ENCODE data around the gene TAF5L.
"Not testable (repeated sequence)": the region's sequence is repeated elsewhere in the genome, so short reads cannot be mapped to it uniquely, and the experiment has no call there.

Gene TAF5L

GRCh38 chr1:229623838-229624237 lies 2.1 kb downstream of the TAF5L start:
- Histone ChIP-seq H3K27ac (ENCODE audit: low read depth, low read length, poor library complexity, severe bottlenecking) (no peak overlapping the region), H3F3A (ENCODE audit: insufficient read depth, low read length) (no peaks in the 10 kb centered on the region), H4K20me1 (ENCODE audit: insufficient read depth, low read length) (no peaks in the 10 kb centered on the region; the same call in 1 of the 2 replicates), H3K27me3 (ENCODE audit: insufficient read depth, low read length) (no peaks in the 10 kb centered on the region), H3K9ac (ENCODE audit: low read length) (peak overlapping the region; percentile 96), H2AFZ (ENCODE audit: low read length) (no peak overlapping the region), H3K9me2 (ENCODE audit: low read depth, low read length) (no peaks in the 10 kb centered on the region), H3K36me3 (ENCODE audit: insufficient read depth, low read length) (peaks cover 7% of the 10 kb centered on the region), H3K9me3 (ENCODE audit: low read length) (no peaks in the 10 kb centered on the region), H3K79me2 (ENCODE audit: insufficient read depth, low read length) (peaks cover 88% of the 10 kb centered on the region), H3K4me1 (ENCODE audit: insufficient read depth, low read length, severe bottlenecking) (peaks cover 31% of the 10 kb centered on the region), H3K4me2 (ENCODE audit: low read length) (peak overlapping the region; percentile 100), H3K4me3 (ENCODE audit: low read depth, low read length, poor library complexity, severe bottlenecking) (peak overlapping the region; percentile 82)
- TF ChIP-seq, protein P1, sequence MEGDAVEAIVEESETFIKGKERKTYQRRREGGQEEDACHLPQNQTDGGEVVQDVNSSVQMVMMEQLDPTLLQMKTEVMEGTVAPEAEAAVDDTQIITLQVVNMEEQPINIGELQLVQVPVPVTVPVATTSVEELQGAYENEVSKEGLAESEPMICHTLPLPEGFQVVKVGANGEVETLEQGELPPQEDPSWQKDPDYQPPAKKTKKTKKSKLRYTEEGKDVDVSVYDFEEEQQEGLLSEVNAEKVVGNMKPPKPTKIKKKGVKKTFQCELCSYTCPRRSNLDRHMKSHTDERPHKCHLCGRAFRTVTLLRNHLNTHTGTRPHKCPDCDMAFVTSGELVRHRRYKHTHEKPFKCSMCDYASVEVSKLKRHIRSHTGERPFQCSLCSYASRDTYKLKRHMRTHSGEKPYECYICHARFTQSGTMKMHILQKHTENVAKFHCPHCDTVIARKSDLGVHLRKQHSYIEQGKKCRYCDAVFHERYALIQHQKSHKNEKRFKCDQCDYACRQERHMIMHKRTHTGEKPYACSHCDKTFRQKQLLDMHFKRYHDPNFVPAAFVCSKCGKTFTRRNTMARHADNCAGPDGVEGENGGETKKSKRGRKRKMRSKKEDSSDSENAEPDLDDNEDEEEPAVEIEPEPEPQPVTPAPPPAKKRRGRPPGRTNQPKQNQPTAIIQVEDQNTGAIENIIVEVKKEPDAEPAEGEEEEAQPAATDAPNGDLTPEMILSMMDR (IDR thresholded peaks at IDR 0.05; ENCODE audit: low read length) = no peak
- no peak for TF ChIP-seq EZH2 (IDR thresholded peaks at IDR 0.05; ENCODE audit: borderline replicate concordance, low read length)

DNA sequence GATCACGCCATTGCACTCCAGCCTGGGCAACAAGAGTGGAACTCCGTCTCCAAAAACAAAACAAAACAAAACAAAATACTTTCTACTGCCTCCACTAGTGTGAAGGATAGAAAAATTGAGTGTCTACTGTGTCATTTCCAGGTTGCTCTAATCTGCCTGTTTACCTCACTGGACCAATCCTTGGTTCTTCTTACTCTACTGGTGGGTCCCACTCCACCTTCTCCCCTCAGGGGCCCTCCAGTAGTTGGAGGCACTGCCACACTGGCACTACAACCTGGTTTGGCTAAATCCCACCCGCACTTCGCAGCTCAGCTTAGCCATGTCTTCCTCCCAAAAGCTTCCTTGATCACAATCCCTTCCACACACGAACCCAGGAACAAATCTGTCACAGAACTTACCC lies 2.7 kb downstream of the TAF5L start:
- TF ChIP-seq EZH2 (IDR thresholded peaks at IDR 0.05; ENCODE audit: borderline replicate concordance, low read length) = no peak
- TF ChIP-seq, protein P1 (IDR thresholded peaks at IDR 0.05; ENCODE audit: low read length) = no peak
- no peaks in the 10 kb centered on the region for H3F3A ChIP-seq (ENCODE audit: insufficient read depth, low read length)
- peaks cover 31% of the 10 kb centered on the region for H3K4me1 ChIP-seq (ENCODE audit: insufficient read depth, low read length, severe bottlenecking)
- peaks cover 1% of the 10 kb centered on the region; the same call in 1 of the 2 replicates for H3K36me3 ChIP-seq (ENCODE audit: insufficient read depth, low read length)
- H3K4me2 ChIP-seq (ENCODE audit: low read length) = peak overlapping the region; percentile 100; the same call in 1 of the 2 replicates
- H3K27ac ChIP-seq (ENCODE audit: low read depth, low read length, poor library complexity, severe bottlenecking) = no peak overlapping the region
- no peaks in the 10 kb centered on the region for H3K27me3 ChIP-seq (ENCODE audit: insufficient read depth, low read length)
- peak overlapping the region; percentile 82 for H3K4me3 ChIP-seq (ENCODE audit: low read depth, low read length, poor library complexity, severe bottlenecking)
- H3K79me2 ChIP-seq (ENCODE audit: insufficient read depth, low read length) = peaks cover 88% of the 10 kb centered on the region
- no peak overlapping the region for H3K9ac ChIP-seq (ENCODE audit: low read length)
- no peaks in the 10 kb centered on the region; the same call in 1 of the 2 replicates for H4K20me1 ChIP-seq (ENCODE audit: insufficient read depth, low read length)
- H3K9me3 ChIP-seq (ENCODE audit: low read length) = no peaks in the 10 kb centered on the region
- no peaks in the 10 kb centered on the region for H3K9me2 ChIP-seq (ENCODE audit: low read depth, low read length)
- H2AFZ ChIP-seq (ENCODE audit: low read length) = no peak overlapping the region

DNA sequence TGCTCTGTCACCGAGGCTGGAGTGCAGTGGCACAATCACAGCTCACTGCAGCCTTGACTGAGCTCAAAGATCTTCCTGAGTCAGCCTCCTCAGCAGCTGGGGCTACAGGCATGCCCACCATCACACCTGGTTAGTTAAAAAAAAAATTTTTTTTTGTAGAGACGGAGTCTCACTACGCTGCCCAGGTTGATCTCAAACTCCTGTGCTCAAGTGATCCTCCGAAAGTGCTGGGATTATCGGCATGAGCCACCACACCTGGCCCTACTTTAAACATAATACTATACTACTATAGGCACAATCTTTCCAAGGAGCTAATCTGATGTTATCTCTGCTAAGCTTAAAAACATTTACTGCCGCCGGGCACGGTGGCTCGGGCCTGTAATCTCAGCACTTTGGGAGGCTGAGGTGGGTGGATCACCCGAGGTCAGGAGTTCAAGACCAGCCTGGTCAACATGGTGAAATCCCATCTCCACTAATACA lies 3.2 kb downstream of the TAF5L start:
- not testable (repeated sequence) for H3K27ac ChIP-seq (ENCODE audit: low read depth, low read length, poor library complexity, severe bottlenecking); H3K36me3 ChIP-seq (ENCODE audit: insufficient read depth, low read length); H3K4me3 ChIP-seq (ENCODE audit: low read depth, low read length, poor library complexity, severe bottlenecking); H3K4me2 ChIP-seq (ENCODE audit: low read length); H4K20me1 ChIP-seq (ENCODE audit: insufficient read depth, low read length); H3K9me3 ChIP-seq (ENCODE audit: low read length); H3K9me2 ChIP-seq (ENCODE audit: low read depth, low read length); H3K9ac ChIP-seq (ENCODE audit: low read length); H3F3A ChIP-seq (ENCODE audit: insufficient read depth, low read length); H3K27me3 ChIP-seq (ENCODE audit: insufficient read depth, low read length); H2AFZ ChIP-seq (ENCODE audit: low read length)
- Histone ChIP-seq H3K4me1 (ENCODE audit: insufficient read depth, low read length, severe bottlenecking) (peaks cover 30% of the 10 kb centered on the region), H3K79me2 (ENCODE audit: insufficient read depth, low read length) (peaks cover 90% of the 10 kb centered on the region)

GRCh38 chr1:229621663-229622062 lies 4.3 kb downstream of the TAF5L start:
- H4K20me1 ChIP-seq (ENCODE audit: insufficient read depth, low read length) = no peaks in the 10 kb centered on the region; the same call in 1 of the 2 replicates
- H3K27ac ChIP-seq (ENCODE audit: low read depth, low read length, poor library complexity, severe bottlenecking) = no peak overlapping the region
- no peak overlapping the region for H3K9ac ChIP-seq (ENCODE audit: low read length)
- no peaks in the 10 kb centered on the region for H3K9me3 ChIP-seq (ENCODE audit: low read length)
- H3K36me3 ChIP-seq (ENCODE audit: insufficient read depth, low read length) = peaks cover 5% of the 10 kb centered on the region; the same call in 1 of the 2 replicates
- peaks cover 21% of the 10 kb centered on the region for H3K4me1 ChIP-seq (ENCODE audit: insufficient read depth, low read length, severe bottlenecking)
- H3F3A ChIP-seq (ENCODE audit: insufficient read depth, low read length) = no peaks in the 10 kb centered on the region
- TF ChIP-seq, protein P1 (IDR thresholded peaks at IDR 0.05; ENCODE audit: low read length) = no peak
- TF ChIP-seq EZH2 (IDR thresholded peaks at IDR 0.05; ENCODE audit: borderline replicate concordance, low read length) = no peak
- no peak overlapping the region for H2AFZ ChIP-seq (ENCODE audit: low read length)
- H3K4me2 ChIP-seq (ENCODE audit: low read length) = no peak overlapping the region
- no peak overlapping the region for H3K4me3 ChIP-seq (ENCODE audit: low read depth, low read length, poor library complexity, severe bottlenecking)
- H3K9me2 ChIP-seq (ENCODE audit: low read depth, low read length) = no peaks in the 10 kb centered on the region
- peaks cover 90% of the 10 kb centered on the region for H3K79me2 ChIP-seq (ENCODE audit: insufficient read depth, low read length)
- H3K27me3 ChIP-seq (ENCODE audit: insufficient read depth, low read length) = no peaks in the 10 kb centered on the region
